ENCODE results near the gene RNF17.
"Not testable (repeated sequence)": the region's sequence is repeated elsewhere in the genome, so short reads cannot be mapped to it uniquely, and the experiment has no call there.

- TF ChIP-seq ZNF384 (IDR thresholded peaks at IDR 0.05; ENCODE audit: borderline replicate concordance, low read depth, low read length); POLR2A (IDR thresholded peaks at IDR 0.05; ENCODE audit: low read depth, low read length); SIN3A (IDR thresholded peaks at IDR 0.05; ENCODE audit: low read depth, low read length); CBFB (IDR thresholded peaks at IDR 0.05; ENCODE audit: low read depth); EP300 (IDR thresholded peaks at IDR 0.05; ENCODE audit: borderline replicate concordance in 1 of 2, control insufficient read depth in 1 of 2, low read depth in 2 of 2, low read length in 2 of 2): not testable (repeated sequence)
These were observed 59.2 kb downstream of the RNF17 start for GRCh38 chr13:24823122-24823710.

All from GM12878 (cell line).